Hepatocyte (in vitro differentiated cells): ENCODE measurements around the gene NUMB. TPM values are rescaled to one million over a fixed set of nuclear protein-coding genes. Genes with fewer than 3 reads are reported as not detected.
"Not testable (repeated sequence)": the region's sequence is repeated elsewhere in the genome, so short reads cannot be mapped to it uniquely, and the experiment has no call there.

Experiments
- DNase-seq: peaks from one replicate; pipeline ENCODE4 v3.0.0-alpha.2; 2016; ENCODE audit warnings: low spot score
- H2AFZ ChIP-seq: fragments of 200-600 bp; sonication (generic); 2 replicates; pipeline ENCODE4 v1.6.0; 2016; ENCODE audit warnings: antibody characterized with exemption, mild to moderate bottlenecking
- H3K27ac ChIP-seq: fragments of 200-600 bp; sonication (generic); 2 replicates; pipeline ENCODE4 v1.5.1; 2016; ENCODE audit warnings: mild to moderate bottlenecking
- H3K27me3 ChIP-seq: fragments of 200-600 bp; sonication (generic); 2 replicates; pipeline ENCODE4 v1.6.1; 2016
- H3K36me3 ChIP-seq: fragments of 200-600 bp; sonication (generic); replicated peaks from 2 replicates; pipeline ENCODE4 v1.5.1; 2016; ENCODE audit warnings: low read depth; ENCODE audit not compliant: insufficient read depth
- H3K4me1 ChIP-seq: fragments of 200-600 bp; sonication (generic); 2 replicates; pipeline ENCODE4 v1.5.1; 2016; ENCODE audit warnings: mild to moderate bottlenecking, moderate library complexity; ENCODE audit not compliant: insufficient read depth
- H3K4me2 ChIP-seq: fragments of 200-600 bp; sonication (generic); 2 replicates; pipeline ENCODE4 v1.6.0; 2016
- H3K4me3 ChIP-seq: fragments of 200-600 bp; sonication (generic); 2 replicates; pipeline ENCODE4 v1.5.1; 2016; ENCODE audit warnings: mild to moderate bottlenecking
- H3K79me2 ChIP-seq: fragments of 200-600 bp; sonication (generic); 2 replicates; pipeline ENCODE4 v1.6.0; 2017; ENCODE audit warnings: mild to moderate bottlenecking
- H3K9me2 ChIP-seq: fragments of 200-600 bp; sonication (generic); replicated peaks from 2 replicates; pipeline ENCODE4 v1.6.0; 2017; ENCODE audit warnings: mild to moderate bottlenecking; ENCODE audit not compliant: insufficient read depth
- H3K9me3 ChIP-seq: fragments of 200-600 bp; sonication (generic); 2 replicates; pipeline ENCODE4 v1.5.1; 2016; ENCODE audit warnings: low read depth, mild to moderate bottlenecking
- H4K20me1 ChIP-seq: fragments of 200-600 bp; sonication (generic); 2 replicates; pipeline ENCODE4 v1.6.0; 2016; ENCODE audit warnings: mild to moderate bottlenecking; ENCODE audit not compliant: insufficient read depth, poor library complexity, severe bottlenecking
- EZH2 ChIP-seq: fragments of 200-600 bp; sonication (generic); IDR thresholded peaks from 2 replicates; pipeline ENCODE4 v1.6.1; 2016; ENCODE audit warnings: antibody characterized with exemption, mild to moderate bottlenecking, borderline replicate concordance
- EZH2phosphoT487 ChIP-seq: fragments of 200-600 bp; sonication (generic); IDR thresholded peaks from one replicate; pipeline ENCODE4 v1.6.1; 2018; ENCODE audit warnings: antibody characterized with exemption, mild to moderate bottlenecking, low read depth, moderate library complexity; ENCODE audit not compliant: unreplicated experiment, severe bottlenecking
- WGBS: methylation state at CpG from one replicate; pipeline ENCODE4 v1.1.6; 2016; ENCODE audit warnings: low lambda C conversion rate; ENCODE audit errors: missing lambda C conversion rate; 5-methylcytosine and 5-hydroxymethylcytosine counted together
- polyA plus RNA-seq: library from polyadenylated mRNA; unstranded; fragments of >200 nt; fragmentation: Nextera tagmentation; extraction: Ambion mirVana; gene quantifications from 2 replicates; pipeline ENCODE4 v1.2.1, GENCODE V29; 2016
- total RNA-seq: library from RNA; depleted of rRNA; stranded (reverse); fragments of >200 nt; gene quantifications from 2 replicates; pipeline ENCODE4 v1.2.3, GENCODE V29; 2014
- TF ChIP-seq, protein P1 (sequence below): fragments of 200-600 bp; sonication (generic); IDR thresholded peaks from 2 replicates; pipeline ENCODE4 v1.5.1; 2016; ENCODE audit warnings: antibody characterized with exemption, mild to moderate bottlenecking; ENCODE audit not compliant: poor library complexity

Gene NUMB
- total and polyA plus RNA-seq, 2 experiments from 2014 or later, result 35.3 to 45.8 TPM

DNA sequence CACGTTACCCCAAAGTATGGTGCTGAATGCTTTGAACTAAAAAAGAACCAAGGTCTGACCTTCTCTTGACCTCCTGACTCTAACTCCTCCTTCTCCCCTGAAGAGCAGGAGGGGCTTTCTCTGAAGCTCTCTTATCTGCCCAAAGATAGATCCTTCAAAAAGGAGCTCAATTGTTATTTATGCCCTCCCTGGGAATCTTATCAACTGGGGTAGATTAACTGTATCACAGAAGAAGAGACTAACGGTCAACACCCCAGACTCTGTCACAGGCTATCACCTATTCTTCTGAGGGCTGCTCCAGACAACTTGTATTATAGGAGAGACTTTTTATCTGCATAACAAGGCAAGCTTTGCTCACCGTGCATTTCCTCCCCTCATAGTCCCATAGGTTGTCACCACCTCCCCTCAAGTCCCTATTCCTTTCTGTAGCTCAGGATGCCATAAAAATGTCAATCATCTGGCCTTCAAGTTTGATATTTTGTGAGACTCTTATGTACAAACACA, 134.4 kb downstream of the NUMB start:
- Histone ChIP-seq H3K27me3 (no peaks in the 10 kb centered on the region), H3K27ac (no peak overlapping the region), H3K4me1 (peaks cover 14% of the 10 kb centered on the region), H3K4me3 (no peak overlapping the region), H3K9me2 (no peaks in the 10 kb centered on the region), H3K9me3 (no peaks in the 10 kb centered on the region), H3K4me2 (peak overlapping the region; percentile 26), H3K36me3 (no peaks in the 10 kb centered on the region), H2AFZ (no peak overlapping the region), H4K20me1 (peaks cover 6% of the 10 kb centered on the region), H3K79me2 (peaks cover 5% of the 10 kb centered on the region)
- TF ChIP-seq, protein P1, sequence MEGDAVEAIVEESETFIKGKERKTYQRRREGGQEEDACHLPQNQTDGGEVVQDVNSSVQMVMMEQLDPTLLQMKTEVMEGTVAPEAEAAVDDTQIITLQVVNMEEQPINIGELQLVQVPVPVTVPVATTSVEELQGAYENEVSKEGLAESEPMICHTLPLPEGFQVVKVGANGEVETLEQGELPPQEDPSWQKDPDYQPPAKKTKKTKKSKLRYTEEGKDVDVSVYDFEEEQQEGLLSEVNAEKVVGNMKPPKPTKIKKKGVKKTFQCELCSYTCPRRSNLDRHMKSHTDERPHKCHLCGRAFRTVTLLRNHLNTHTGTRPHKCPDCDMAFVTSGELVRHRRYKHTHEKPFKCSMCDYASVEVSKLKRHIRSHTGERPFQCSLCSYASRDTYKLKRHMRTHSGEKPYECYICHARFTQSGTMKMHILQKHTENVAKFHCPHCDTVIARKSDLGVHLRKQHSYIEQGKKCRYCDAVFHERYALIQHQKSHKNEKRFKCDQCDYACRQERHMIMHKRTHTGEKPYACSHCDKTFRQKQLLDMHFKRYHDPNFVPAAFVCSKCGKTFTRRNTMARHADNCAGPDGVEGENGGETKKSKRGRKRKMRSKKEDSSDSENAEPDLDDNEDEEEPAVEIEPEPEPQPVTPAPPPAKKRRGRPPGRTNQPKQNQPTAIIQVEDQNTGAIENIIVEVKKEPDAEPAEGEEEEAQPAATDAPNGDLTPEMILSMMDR, result no peak
- TF ChIP-seq EZH2phosphoT487 (no peak), EZH2 (no peak)
- WGBS, result 21% methylated on average over 3 of the region's 3 CpGs
- no peak for DNase-seq

DNA sequence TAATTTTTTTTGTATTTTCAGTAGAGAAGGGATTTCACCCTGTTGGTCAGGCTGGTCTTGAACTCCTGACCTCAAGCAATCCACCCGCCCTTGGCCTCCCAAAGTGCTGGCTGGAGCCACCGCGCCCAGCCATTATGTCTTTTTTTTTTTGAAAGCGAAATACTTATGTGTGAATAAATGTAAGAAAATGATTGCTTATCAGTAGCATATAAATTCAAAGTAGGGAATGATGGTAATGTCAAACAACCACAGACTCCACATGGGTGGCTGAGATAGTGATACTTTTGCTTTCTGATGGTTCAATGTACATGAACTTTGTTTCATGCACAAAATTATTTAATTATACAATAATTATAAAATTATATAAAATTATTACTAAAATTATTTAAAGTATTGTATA, 145.2 kb downstream of the NUMB start:
- Histone ChIP-seq H3K27me3 (no peaks in the 10 kb centered on the region), H3K4me3 (no peak overlapping the region), H2AFZ (no peak overlapping the region), H3K4me1 (no peaks in the 10 kb centered on the region), H3K36me3 (no peaks in the 10 kb centered on the region), H3K9me3 (no peaks in the 10 kb centered on the region), H3K27ac (no peak overlapping the region), H3K4me2 (no peak overlapping the region), H4K20me1 (no peaks in the 10 kb centered on the region), H3K9me2 (no peaks in the 10 kb centered on the region), H3K79me2 (no peaks in the 10 kb centered on the region)
- no peak for DNase-seq
- WGBS, result 98% methylated on average over 4 of the region's 4 CpGs
- TF ChIP-seq EZH2phosphoT487 (no peak), EZH2 (no peak)
- TF ChIP-seq, protein P1, result no peak

DNA sequence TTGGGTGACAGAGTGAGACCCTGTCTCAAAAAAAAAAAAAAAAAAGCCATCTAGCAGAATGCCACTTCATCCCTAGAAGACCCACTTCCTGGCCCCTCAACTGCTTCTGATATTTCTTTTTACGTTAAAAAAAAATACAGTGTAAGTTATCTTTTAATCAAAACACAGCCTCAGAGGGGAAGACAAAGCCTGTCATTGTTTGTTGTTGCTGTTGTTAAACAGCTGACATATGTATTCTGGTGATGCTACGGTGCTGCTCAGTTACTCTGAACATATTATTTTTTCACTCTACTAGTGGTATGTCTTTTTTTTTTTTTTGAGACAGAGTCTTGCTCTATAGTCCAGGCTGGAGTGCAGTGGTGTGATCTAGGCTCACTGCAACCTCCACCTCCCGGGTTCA, 145.7 kb downstream of the NUMB start:
- no peak overlapping the region for H3K27ac ChIP-seq
- TF ChIP-seq, protein P1, result no peak
- TF ChIP-seq EZH2 (no peak), EZH2phosphoT487 (no peak)
- H3K4me2 ChIP-seq, result no peak overlapping the region
- no peaks in the 10 kb centered on the region for H3K9me2 ChIP-seq
- no peaks in the 10 kb centered on the region for H3K79me2 ChIP-seq
- H3K27me3 ChIP-seq, result no peaks in the 10 kb centered on the region
- WGBS, result 94% methylated on average over 3 of the region's 3 CpGs
- no peaks in the 10 kb centered on the region for H3K9me3 ChIP-seq
- no peak for DNase-seq
- no peaks in the 10 kb centered on the region for H4K20me1 ChIP-seq
- H2AFZ ChIP-seq, result no peak overlapping the region
- no peaks in the 10 kb centered on the region for H3K36me3 ChIP-seq
- no peak overlapping the region for H3K4me3 ChIP-seq
- H3K4me1 ChIP-seq, result no peaks in the 10 kb centered on the region

DNA sequence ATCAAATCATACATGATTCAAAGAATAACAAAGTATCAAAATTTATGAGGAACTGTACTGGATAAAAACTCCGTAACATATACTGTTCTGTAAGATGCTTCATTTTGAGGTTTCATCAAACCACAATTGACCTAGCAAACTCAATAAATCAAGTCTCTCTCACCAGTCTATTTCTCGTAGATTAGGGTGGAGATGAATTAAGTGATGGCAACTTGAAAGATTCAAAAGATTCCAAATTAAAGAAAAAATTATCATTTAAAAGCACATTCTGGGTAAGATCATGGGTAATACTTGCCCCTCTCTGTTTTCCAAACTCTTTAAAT, 146.7 kb downstream of the NUMB start:
- no peak overlapping the region for H3K4me3 ChIP-seq
- H3K27me3 ChIP-seq, result no peaks in the 10 kb centered on the region
- no peak for DNase-seq
- no peak overlapping the region for H2AFZ ChIP-seq
- H3K79me2 ChIP-seq, result no peaks in the 10 kb centered on the region
- H4K20me1 ChIP-seq, result no peaks in the 10 kb centered on the region
- H3K27ac ChIP-seq, result peak overlapping the region; percentile 45
- H3K4me2 ChIP-seq, result no peak overlapping the region
- TF ChIP-seq, protein P1, result no peak
- TF ChIP-seq EZH2 (no peak), EZH2phosphoT487 (no peak)
- no peaks in the 10 kb centered on the region for H3K4me1 ChIP-seq
- H3K36me3 ChIP-seq, result no peaks in the 10 kb centered on the region
- no peaks in the 10 kb centered on the region for H3K9me3 ChIP-seq
- 91% methylated on average over 2 of the region's 2 CpGs for WGBS
- H3K9me2 ChIP-seq, result no peaks in the 10 kb centered on the region

DNA sequence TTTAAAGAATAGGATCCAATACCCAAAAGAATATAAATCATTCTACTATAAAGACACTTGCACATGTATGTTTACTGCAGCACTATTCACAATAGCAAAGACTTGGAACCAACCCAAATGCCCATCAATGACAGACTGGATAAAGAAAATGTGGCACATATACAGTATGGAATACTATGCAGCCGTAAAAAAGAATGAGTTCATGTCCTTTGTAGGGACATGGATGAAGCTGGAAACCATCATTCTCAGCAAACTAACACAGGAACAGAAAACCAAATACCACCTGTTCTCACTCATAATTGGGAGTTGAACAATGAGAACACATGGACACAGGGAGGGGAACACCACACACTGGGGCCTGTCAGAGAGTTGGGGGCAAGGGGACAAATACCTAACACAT, 149.1 kb downstream of the NUMB start:
- H3K9me3 ChIP-seq, DNase-seq, H4K20me1 ChIP-seq, H3K79me2 ChIP-seq, H3K27ac ChIP-seq, H3K27me3 ChIP-seq, H3K4me1 ChIP-seq, H3K4me3 ChIP-seq, H3K4me2 ChIP-seq, H3K9me2 ChIP-seq, H2AFZ ChIP-seq, H3K36me3 ChIP-seq: not testable (repeated sequence)
- 100% methylated on average over 1 of the region's 1 CpG for WGBS
